Hair follicular keratinocyte (primary cell): ENCODE data around the gene UBR4. TPM values are rescaled to one million over a fixed set of nuclear protein-coding genes. Genes with fewer than 3 reads are reported as not detected.

ENCODE experiments used
- total RNA-seq: library from RNA; depleted of rRNA; stranded (reverse); fragments of >200 nt; gene quantifications from 2 replicates; pipeline ENCODE4 v1.2.3, GENCODE V29; 2015

UBR4 gene
- 43.1 and 59.3 TPM in 2 replicates for total RNA-seq

DNA sequence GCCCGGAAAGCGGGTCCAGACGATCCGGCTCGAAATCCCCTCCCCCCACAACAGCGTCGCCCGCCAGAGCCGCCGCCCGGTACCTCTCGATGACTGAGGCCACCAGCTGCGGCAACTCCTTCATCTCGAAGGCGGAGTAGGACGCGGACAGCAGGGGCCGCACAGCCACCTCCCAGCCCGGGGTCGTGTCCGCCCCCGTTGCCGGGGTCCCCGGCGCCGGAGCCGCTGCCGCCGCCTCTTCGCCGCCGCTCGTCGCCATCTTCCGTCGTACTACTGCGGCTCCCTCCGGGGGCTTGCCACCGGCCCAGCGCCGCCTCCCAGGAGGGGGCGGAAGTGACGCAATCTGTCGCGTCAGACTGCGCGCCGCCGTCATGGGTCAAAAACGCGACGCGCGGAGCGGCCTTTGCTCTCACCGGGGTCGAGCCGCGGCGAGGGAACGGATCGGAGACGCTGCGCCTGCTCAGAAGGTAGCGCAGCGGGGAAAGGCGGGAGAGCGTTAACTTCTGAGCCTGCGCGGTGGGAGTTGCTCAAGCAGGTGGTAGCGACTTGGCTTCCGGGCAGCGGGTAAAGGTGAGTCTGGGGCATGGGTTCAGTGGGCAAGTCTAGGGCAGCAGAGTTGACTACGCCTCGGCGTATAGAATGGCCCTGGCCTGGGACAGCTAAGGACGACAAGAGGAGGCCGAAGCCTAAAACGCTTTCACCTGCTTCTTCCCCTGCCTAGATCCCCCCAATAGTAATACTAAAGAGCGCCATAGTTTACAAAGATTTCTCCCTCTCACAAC is at the start of gene UBR4:
TSS of gene UBR4 (minus strand) at position 277 of the 782 bp plus-strand sequence. CDS start at position 259, 18 bp downstream.

GRCh38 chr1:19251305-19252196 is 41.5 kb upstream of the UBR4 start, which contains the start of the genes EMC1 and MRTO4:
TSS of gene EMC1 (minus strand) at chr1:19251524. CDS start at chr1:19251509, 15 bp downstream.
TSS of gene MRTO4 (plus strand) at chr1:19251805. CDS start at chr1:19251836, 31 bp downstream.

Other genes with a start within 250 kb of the UBR4 start
- gene EMC1, start 41.3 kb upstream of the UBR4 start, total RNA-seq = 45.4 and 47.1 TPM in 2 replicates
- 39.5 and 82.8 TPM in 2 replicates for gene MRTO4, start 41.5 kb upstream of the UBR4 start, total RNA-seq
- gene AKR7A3, start 78.5 kb upstream of the UBR4 start, total RNA-seq = 0.16 TPM in 1 of 2 replicates, not detected in the other
- 118 and 120 TPM in 2 replicates for gene AKR7A2, start 101.9 kb upstream of the UBR4 start, total RNA-seq
- 16.3 and 16.4 TPM in 2 replicates for gene SLC66A1, start 102.1 kb upstream of the UBR4 start, total RNA-seq